Measurements from ENCODE around the gene RASSF8.

Gene RASSF8

DNA sequence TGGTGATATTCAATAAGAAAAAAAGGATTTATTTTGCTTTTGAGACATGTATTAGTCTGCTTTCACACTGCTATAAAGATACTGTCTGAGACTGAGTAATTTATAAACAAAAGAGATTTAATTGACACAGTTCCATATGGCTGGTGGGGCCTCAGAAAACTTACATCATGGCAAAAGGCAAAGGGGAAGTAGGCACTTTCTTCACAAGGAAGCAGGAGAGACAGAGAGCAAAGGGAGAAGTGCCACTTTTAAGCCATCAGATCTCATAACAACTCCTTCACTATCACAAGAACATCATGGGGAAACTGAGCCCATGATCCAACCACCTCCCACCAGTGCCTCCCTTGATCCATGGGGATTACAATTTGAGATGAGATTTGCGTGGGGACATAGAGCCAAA lies 122.4 kb downstream of the RASSF8 start:
- TF ChIP-seq EP300 (IDR thresholded peaks at IDR 0.05; ENCODE audit: borderline replicate concordance) (no peak), CEBPB (IDR thresholded peaks at IDR 0.05) (no peak), ZBTB7A (IDR thresholded peaks at IDR 0.05; ENCODE audit: low read depth) (no peak), EGR1 (IDR thresholded peaks at IDR 0.05) (no peak), FOXM1 (IDR thresholded peaks at IDR 0.05; ENCODE audit: borderline replicate concordance, low read depth) (no peak), MAX (IDR thresholded peaks at IDR 0.05) (no peak), TEAD4 (IDR thresholded peaks at IDR 0.05) (no peak)

GRCh38 chr12:26086936-26087335 lies 128.5 kb downstream of the RASSF8 start:
- TF ChIP-seq YY1 (IDR thresholded peaks at IDR 0.05; ENCODE audit: low read depth) (no peak), EP300 (IDR thresholded peaks at IDR 0.05; ENCODE audit: borderline replicate concordance) (no peak), REST (IDR thresholded peaks at IDR 0.05; ENCODE audit: low read depth) (no peak), ZBTB7A (IDR thresholded peaks at IDR 0.05; ENCODE audit: low read depth) (no peak), FOXM1 (IDR thresholded peaks at IDR 0.05; ENCODE audit: borderline replicate concordance, low read depth) (no peak), TCF12 (IDR thresholded peaks at IDR 0.05; ENCODE audit: low read depth) (no peak), MAX (IDR thresholded peaks at IDR 0.05) (no peak), EGR1 (IDR thresholded peaks at IDR 0.05) (no peak), RAD21 (IDR thresholded peaks at IDR 0.05; ENCODE audit: low read depth) (no peak), TAF1 (IDR thresholded peaks at IDR 0.05; ENCODE audit: low read depth) (no peak), CEBPB (IDR thresholded peaks at IDR 0.05) (no peak), TEAD4 (IDR thresholded peaks at IDR 0.05) (no peak)

DNA sequence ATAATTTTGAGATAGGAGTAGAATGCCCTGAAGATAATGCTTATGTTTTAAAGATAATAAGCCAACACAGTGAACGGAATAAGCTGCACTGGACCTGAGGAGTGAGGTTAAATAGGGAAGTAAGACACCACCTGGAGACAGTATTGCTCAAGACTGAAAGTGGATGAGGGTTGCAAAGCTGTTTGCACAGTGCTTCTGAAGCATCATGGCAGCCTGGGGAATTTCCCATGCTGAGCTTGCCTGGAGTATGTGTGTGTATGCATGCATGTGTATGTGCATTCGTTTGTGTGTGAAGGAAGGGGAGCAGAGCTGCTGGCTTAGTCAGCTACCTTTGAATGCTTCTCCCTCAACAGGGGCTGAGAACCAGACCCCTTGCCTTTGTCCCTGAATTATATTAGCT lies 130.5 kb downstream of the RASSF8 start:
- no peak for TF ChIP-seq ZBTB7A (IDR thresholded peaks at IDR 0.05; ENCODE audit: low read depth)
- no peak for TF ChIP-seq FOXM1 (IDR thresholded peaks at IDR 0.05; ENCODE audit: borderline replicate concordance, low read depth)
- TF ChIP-seq MAX (IDR thresholded peaks at IDR 0.05) = no peak
- TF ChIP-seq NFIC (IDR thresholded peaks at IDR 0.05) = no peak
- TF ChIP-seq EGR1 (IDR thresholded peaks at IDR 0.05) = no peak
- TF ChIP-seq CEBPB (IDR thresholded peaks at IDR 0.05) = no peak
- TF ChIP-seq YY1 (IDR thresholded peaks at IDR 0.05; ENCODE audit: low read depth) = no peak
- no peak for TF ChIP-seq EP300 (IDR thresholded peaks at IDR 0.05; ENCODE audit: borderline replicate concordance)
- TF ChIP-seq, protein P1, sequence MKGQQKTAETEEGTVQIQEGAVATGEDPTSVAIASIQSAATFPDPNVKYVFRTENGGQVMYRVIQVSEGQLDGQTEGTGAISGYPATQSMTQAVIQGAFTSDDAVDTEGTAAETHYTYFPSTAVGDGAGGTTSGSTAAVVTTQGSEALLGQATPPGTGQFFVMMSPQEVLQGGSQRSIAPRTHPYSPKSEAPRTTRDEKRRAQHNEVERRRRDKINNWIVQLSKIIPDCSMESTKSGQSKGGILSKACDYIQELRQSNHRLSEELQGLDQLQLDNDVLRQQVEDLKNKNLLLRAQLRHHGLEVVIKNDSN (IDR thresholded peaks at IDR 0.05) = no peak

GRCh38 chr12:26090836-26091510 lies 132.5 kb downstream of the RASSF8 start:
- TF ChIP-seq EP300 (IDR thresholded peaks at IDR 0.05; ENCODE audit: borderline replicate concordance) (no peak), TEAD4 (IDR thresholded peaks at IDR 0.05) (peak; percentile 97)

DNA sequence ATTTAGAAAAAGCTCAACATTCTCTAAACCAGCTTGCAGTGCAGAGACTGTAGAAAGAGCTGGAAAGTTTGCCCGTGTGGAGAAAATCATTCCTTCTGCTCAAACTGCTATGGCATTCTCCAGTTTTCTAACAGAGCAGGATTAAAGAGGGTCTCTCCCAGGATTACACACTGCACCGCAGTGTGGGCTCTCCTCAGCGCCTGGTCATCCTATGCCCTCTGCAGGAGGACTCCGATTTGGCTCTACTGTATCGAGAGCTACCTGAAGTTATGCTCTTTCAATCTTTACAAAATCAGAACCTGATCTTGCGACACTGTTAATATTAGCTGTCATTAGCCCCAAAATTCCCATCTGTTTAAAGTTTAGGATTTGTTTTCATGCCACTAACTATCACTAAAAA lies 133.3 kb downstream of the RASSF8 start:
- TF ChIP-seq NFIC (IDR thresholded peaks at IDR 0.05) (no peak), RAD21 (IDR thresholded peaks at IDR 0.05; ENCODE audit: low read depth) (peak; percentile 37; the same call in 1 of the 2 replicates)

DNA sequence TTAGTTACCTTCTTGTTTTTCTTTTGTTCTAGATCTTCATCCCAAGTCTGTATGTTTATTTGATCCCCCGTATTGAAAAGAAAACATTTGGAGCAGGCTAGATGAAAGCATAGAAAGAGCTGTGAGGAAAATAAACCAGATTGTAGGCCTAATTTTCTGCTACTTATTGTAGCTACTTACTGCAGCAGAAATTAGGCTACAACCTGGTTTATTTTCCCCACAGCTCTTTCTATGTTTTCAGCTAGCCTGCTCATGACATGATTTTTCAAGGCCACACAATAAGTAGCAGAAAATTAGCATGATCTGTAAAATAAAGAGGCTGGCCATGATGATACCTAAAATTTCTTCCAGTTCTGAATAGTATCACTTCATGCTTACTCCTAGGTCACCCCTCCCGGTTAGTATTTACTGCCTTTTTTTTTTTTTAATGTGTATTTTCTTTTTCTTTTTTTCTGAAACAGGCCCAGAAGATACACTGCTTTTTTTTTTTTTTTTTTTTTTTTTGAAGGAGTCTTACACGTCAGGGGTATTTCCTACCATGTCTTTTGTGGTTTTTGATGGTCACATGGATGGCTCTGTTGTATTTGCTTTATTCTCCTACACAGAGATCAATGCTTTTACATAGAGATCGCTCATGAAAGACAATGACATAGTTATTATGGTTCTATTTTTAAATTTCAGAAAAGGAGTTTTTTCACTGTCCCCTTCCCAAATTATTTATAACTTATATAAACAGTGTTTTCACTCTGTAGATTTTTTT lies 134.0 kb downstream of the RASSF8 start:
- no peak for TF ChIP-seq ZBTB7A (IDR thresholded peaks at IDR 0.05; ENCODE audit: low read depth)
- no peak for TF ChIP-seq NFIC (IDR thresholded peaks at IDR 0.05)
- no peak for TF ChIP-seq YY1 (IDR thresholded peaks at IDR 0.05; ENCODE audit: low read depth)
- TF ChIP-seq CEBPB (IDR thresholded peaks at IDR 0.05) = no peak
- TF ChIP-seq, protein P1 (IDR thresholded peaks at IDR 0.05) = no peak
- no peak for TF ChIP-seq FOXM1 (IDR thresholded peaks at IDR 0.05; ENCODE audit: borderline replicate concordance, low read depth)
- no peak for TF ChIP-seq EGR1 (IDR thresholded peaks at IDR 0.05)
- TF ChIP-seq RAD21 (IDR thresholded peaks at IDR 0.05; ENCODE audit: low read depth) = no peak
- TF ChIP-seq CREB1 (IDR thresholded peaks at IDR 0.05; ENCODE audit: low read depth) = no peak
- no peak for TF ChIP-seq REST (IDR thresholded peaks at IDR 0.05; ENCODE audit: low read depth)
- no peak for TF ChIP-seq TCF12 (IDR thresholded peaks at IDR 0.05; ENCODE audit: low read depth)
- no peak for TF ChIP-seq EP300 (IDR thresholded peaks at IDR 0.05; ENCODE audit: borderline replicate concordance)
- no peak for TF ChIP-seq TAF1 (IDR thresholded peaks at IDR 0.05; ENCODE audit: low read depth)
- TF ChIP-seq TEAD4 (IDR thresholded peaks at IDR 0.05) = no peak
- TF ChIP-seq MAX (IDR thresholded peaks at IDR 0.05) = no peak

Data from Ishikawa (cell line).